Fibroblast of villous mesenchyme (primary cell): ENCODE measurements around the gene UMODL1. TPM values are rescaled to one million over a fixed set of nuclear protein-coding genes. Genes with fewer than 3 reads are reported as not detected.

Source experiments
- DNase-seq: peaks from one replicate; pipeline ENCODE4 v3.0.0-alpha.2; 2010; ENCODE audit warnings: low read depth
- H3K4me3 ChIP-seq: 2 replicates; pipeline ENCODE4 v1.5.1; 2011; ENCODE audit warnings: low read depth, mild to moderate bottlenecking, low read length
- CTCF ChIP-seq: IDR thresholded peaks from 2 replicates; pipeline ENCODE4 v1.5.1; 2012; ENCODE audit warnings: low read depth, mild to moderate bottlenecking, low read length; ENCODE audit not compliant: insufficient read depth
- total RNA-seq: library from RNA; depleted of rRNA; stranded (reverse); fragments of >200 nt; gene quantifications from 2 replicates; pipeline ENCODE4 v1.2.3, GENCODE V29; 2012

The UMODL1 gene
- total RNA-seq, 1 donor, result not detected

GRCh38 chr21:42059141-42059540, 12.0 kb upstream of the UMODL1 start:
- DNase-seq, result no peak
- TF ChIP-seq CTCF, result no peak

GRCh38 chr21:42059721-42060120, 11.4 kb upstream of the UMODL1 start:
- no peak overlapping the region for H3K4me3 ChIP-seq
- DNase-seq, result no peak
- no peak for TF ChIP-seq CTCF

More at GRCh38 chr21:42059141-42059540, 12.0 kb upstream of the UMODL1 start:
- H3K4me3 ChIP-seq, result no peak overlapping the region

GRCh38 chr21:42060166-42060565, 11.0 kb upstream of the UMODL1 start:
- no peak overlapping the region for H3K4me3 ChIP-seq
- no peak for DNase-seq
- TF ChIP-seq CTCF, result no peak

- no peak overlapping the region for H3K4me3 ChIP-seq
- no peak for TF ChIP-seq CTCF
- no peak for DNase-seq
These were observed 9.7 kb upstream of the UMODL1 start for GRCh38 chr21:42061195-42061985.

GRCh38 chr21:42061986-42062235, 9.2 kb upstream of the UMODL1 start:
- no peak for DNase-seq
- H3K4me3 ChIP-seq, result no peak overlapping the region
- no peak for TF ChIP-seq CTCF

- DNase-seq, result no peak
- no peak for TF ChIP-seq CTCF
- H3K4me3 ChIP-seq, result no peak overlapping the region
These were observed 8.7 kb upstream of the UMODL1 start for GRCh38 chr21:42062236-42063022.
